ENCODE data around the gene MCCC2. TPM values are rescaled to one million over a fixed set of nuclear protein-coding genes. Genes with fewer than 3 reads are reported as not detected.

Gene MCCC2
- total and polyA plus RNA-seq, 2 experiments from 2014 or later, result 31.9 to 59.1 TPM

GRCh38 chr5:71677977-71678376, 90.8 kb downstream of the MCCC2 start:
- no peak overlapping the region for H3K27ac Mint-ChIP-seq
- no peaks in the 10 kb centered on the region for H3K79me2 ChIP-seq (replicated peaks; ENCODE audit: insufficient read depth)
- H3K27ac ChIP-seq (ENCODE audit: low read depth), result no peak overlapping the region
- H3F3A ChIP-seq (replicated peaks; ENCODE audit: low read depth), result no peaks in the 10 kb centered on the region
- no peak overlapping the region for H3K4me3 Mint-ChIP-seq
- no peaks in the 10 kb centered on the region for H3K36me3 Mint-ChIP-seq (ENCODE audit: low read depth)
- H3K4me3 ChIP-seq, result no peak overlapping the region
- H3K4me1 ChIP-seq (ENCODE audit: insufficient read depth), result no peaks in the 10 kb centered on the region
- no peak for ATAC-seq
- H3K9me2 ChIP-seq (ENCODE audit: insufficient read depth), result no peaks in the 10 kb centered on the region
- H3K9me3 Mint-ChIP-seq, result no peaks in the 10 kb centered on the region
- no peaks in the 10 kb centered on the region for H4K20me1 ChIP-seq (replicated peaks; ENCODE audit: insufficient read depth)
- TF ChIP-seq CTCF (conservative IDR thresholded peaks at IDR 0.05; ENCODE audit: low read depth in 2 of 2), result no peak
- TF ChIP-seq ZNF114 (CRISPR knock-in tag; IDR thresholded peaks at IDR 0.05), result no peak
- no peak for TF ChIP-seq EZH2 (IDR thresholded peaks at IDR 0.05; ENCODE audit: low read depth, unreplicated experiment)
- H3K27me3 ChIP-seq (ENCODE audit: insufficient read depth), result no peaks in the 10 kb centered on the region
- H3K27me3 Mint-ChIP-seq (ENCODE audit: insufficient read depth, low read depth, poor library complexity), result no peaks in the 10 kb centered on the region
- H2AFZ ChIP-seq, result no peak overlapping the region
- no peak overlapping the region for H3K4me2 ChIP-seq
- H3K4me1 Mint-ChIP-seq, result no peaks in the 10 kb centered on the region
- no peak for DNase-seq (ENCODE audit: low spot score)
- no peaks in the 10 kb centered on the region for H3K36me3 ChIP-seq (ENCODE audit: insufficient read depth)

GRCh38 chr5:71679714-71680113, 92.6 kb downstream of the MCCC2 start:
- Histone ChIP-seq H3K4me3 (no peak overlapping the region), H3K9me2 (ENCODE audit: insufficient read depth) (no peaks in the 10 kb centered on the region), H3F3A (replicated peaks; ENCODE audit: low read depth) (no peaks in the 10 kb centered on the region), H3K27me3 (ENCODE audit: insufficient read depth) (no peaks in the 10 kb centered on the region), H3K4me2 (no peak overlapping the region), H3K27ac (ENCODE audit: low read depth) (no peak overlapping the region), H3K79me2 (replicated peaks; ENCODE audit: insufficient read depth) (no peaks in the 10 kb centered on the region), H2AFZ (no peak overlapping the region), H3K4me1 (ENCODE audit: insufficient read depth) (no peaks in the 10 kb centered on the region), H4K20me1 (replicated peaks; ENCODE audit: insufficient read depth) (no peaks in the 10 kb centered on the region), H3K36me3 (ENCODE audit: insufficient read depth) (no peaks in the 10 kb centered on the region)
- DNase-seq (ENCODE audit: low spot score), result no peak
- H3K27ac Mint-ChIP-seq, result no peak overlapping the region
- 0 out of 3 replicates have a peak, but pooled peaks cover 2% of the 10 kb centered on the region for H3K4me1 Mint-ChIP-seq
- H3K27me3 Mint-ChIP-seq (ENCODE audit: insufficient read depth, low read depth, poor library complexity), result peaks cover 3% of the 10 kb centered on the region
- ATAC-seq, result no peak
- H3K36me3 Mint-ChIP-seq (ENCODE audit: low read depth), result no peaks in the 10 kb centered on the region
- H3K9me3 Mint-ChIP-seq, result peaks cover 9% of the 10 kb centered on the region; the same call in 2 of the 3 replicates
- H3K4me3 Mint-ChIP-seq, result no peak overlapping the region
- TF ChIP-seq ZNF331 (CRISPR knock-in tag; IDR thresholded peaks at IDR 0.05; ENCODE audit: low read depth) (no peak), STAT1 (IDR thresholded peaks at IDR 0.05; ENCODE audit: unreplicated experiment) (no peak), REST (IDR thresholded peaks at IDR 0.05; ENCODE audit: unreplicated experiment) (no peak), ZNF462 (CRISPR knock-in tag; IDR thresholded peaks at IDR 0.05) (no peak), ZNF114 (CRISPR knock-in tag; IDR thresholded peaks at IDR 0.05) (no peak), POLR2AphosphoS5 (IDR thresholded peaks at IDR 0.05; ENCODE audit: low read depth) (no peak), JUNB (IDR thresholded peaks at IDR 0.05; ENCODE audit: unreplicated experiment) (no peak)

Data from GM23338 (cell line).